Adrenal gland (tissue), 5 donors: Measurements from ENCODE around the gene ITGA1.

ENCODE experiments used
- CTCF ChIP-seq, 6 experiments: fragments of 450-650 bp in 4 of 6; fragments of 200-600 bp in 2 of 6; sonication (generic) in 1 of 6; IDR thresholded peaks; 1 replicate in 5 of 6; 2 replicates in 1 of 6; pipeline versions ENCODE4 v1.5.1 to v1.8.0; 2016 to 2021; ENCODE audit warnings: antibody characterized with exemption in 6 of 6, mild to moderate bottlenecking in 2 of 6, moderate library complexity in 1 of 6
- POLR2A ChIP-seq, 2 donors: fragments of 450-650 bp; IDR thresholded peaks; one replicate each; pipeline ENCODE4 v1.6.1; 2017; ENCODE audit warnings: antibody characterized with exemption in 2 of 2, mild to moderate bottlenecking in 2 of 2, moderate library complexity in 1 of 2
- donor health status: DM: no; HTN: no; CAD: no.

GRCh38 chr5:52998552-52999313, 211.0 kb downstream of the ITGA1 start:
- TF ChIP-seq POLR2A (IDR thresholded peaks at IDR 0.05) = no peak
- no peak for TF ChIP-seq CTCF (IDR thresholded peaks at IDR 0.05)
